GM12878 (cell line): Measurements from ENCODE around the gene BCAP29. TPM values are rescaled to one million over a fixed set of nuclear protein-coding genes. Genes with fewer than 3 reads are reported as not detected.

Experiments used
- ATAC-seq: fragments of 200-7000 bp; cut with Tn5 transposase; 3 replicates; pipeline ENCODE4 v1.9.1; 2020; ENCODE audit warnings: mild to moderate bottlenecking, moderate library complexity
- BruUV-seq: library from RNA; stranded (reverse); fragments of 400-500 nt; replicated peaks from 2 replicates; lab custom pipeline; 2021; lab: Mats Ljungman, UMichigan
- CTCF ChIA-PET: fragments of 300-600 bp; sonication (Branson Sonifier 250); formaldehyde crosslinking; extraction: SDS; loops from one replicate; lab custom pipeline; 2021; ENCODE audit warnings: inconsistent platforms; lab: Yijun Ruan, JAX
- POLR2A ChIA-PET: fragments of 350-600 bp; formaldehyde crosslinking; extraction: SDS; loops from one replicate; lab custom pipeline; 2021; ENCODE audit warnings: inconsistent platforms; lab: Charles Lee
- RAD21 ChIA-PET: fragments of 300-600 bp; sonication (Branson Sonifier 250); formaldehyde crosslinking; loops from one replicate; lab custom pipeline; 2023; ENCODE audit warnings: antibody characterized with exemption; ENCODE audit not compliant: unreplicated experiment; lab: Charles Lee
- SMC1A ChIA-PET: fragments of 300-600 bp; sonication (Branson Sonifier 250); formaldehyde crosslinking; loops from one replicate; lab custom pipeline; 2023; ENCODE audit not compliant: unreplicated experiment, uncharacterized antibody; lab: Charles Lee
- DNase-seq: peaks from one replicate; pipeline ENCODE4 v3.0.0-alpha.2; 2011; ENCODE audit warnings: low read depth, low spot score
- FAIRE-seq: peaks from 3 replicates; lab custom pipeline; 2011; peaks lifted over from hg19 to GRCh38; lab: Jason Lieb, UNC
- H2AFZ ChIP-seq: 2 replicates; pipeline ENCODE4 v1.6.0; 2011; ENCODE audit warnings: low read depth, low read length, control low read depth; ENCODE audit not compliant: control insufficient read depth
- H3K27ac ChIP-seq: 2 replicates; pipeline ENCODE4 v1.5.1; 2011; ENCODE audit warnings: control low read depth; ENCODE audit not compliant: control insufficient read depth, insufficient read depth
- H3K27me3 ChIP-seq, 2 experiments: replicated peaks in 1 of 2; 2 replicates each; pipeline versions ENCODE4 v1.6.0 to v1.6.1; 2011; ENCODE audit warnings: low read length in 1 of 2; ENCODE audit not compliant: control insufficient read depth in 2 of 2, insufficient read depth in 2 of 2
- H3K36me3 ChIP-seq, 2 experiments: 2 replicates each; pipeline ENCODE4 v1.5.1; 2011; ENCODE audit warnings: low read length in 1 of 2; ENCODE audit not compliant: control insufficient read depth in 2 of 2, insufficient read depth in 2 of 2
- H3K4me1 ChIP-seq: 2 replicates; pipeline ENCODE4 v1.6.1; 2011; ENCODE audit warnings: mild to moderate bottlenecking, low read length, moderate library complexity, mixed read lengths; ENCODE audit not compliant: control insufficient read depth, insufficient read depth
- H3K4me2 ChIP-seq: 2 replicates; pipeline ENCODE4 v1.6.0; 2011; ENCODE audit warnings: control low read depth; ENCODE audit not compliant: control insufficient read depth, insufficient read depth
- H3K4me3 ChIP-seq: fragments of 200-600 bp; sonication (generic); 2 replicates; pipeline ENCODE4 v1.5.1; 2016
- H3K79me2 ChIP-seq: 2 replicates; pipeline ENCODE4 v1.6.0; 2011; ENCODE audit warnings: low read length; ENCODE audit not compliant: control insufficient read depth, insufficient read depth
- H3K9ac ChIP-seq: 2 replicates; pipeline ENCODE4 v1.8.0; 2011; ENCODE audit warnings: low read length, control low read depth, mixed read lengths; ENCODE audit not compliant: control insufficient read depth, insufficient read depth
- H3K9me3 ChIP-seq: replicated peaks from 3 replicates; pipeline ENCODE4 v1.5.1; 2011; ENCODE audit warnings: mild to moderate bottlenecking, low read length; ENCODE audit not compliant: control insufficient read depth, insufficient read depth
- H4K20me1 ChIP-seq: 2 replicates; pipeline ENCODE4 v1.6.0; 2011; ENCODE audit not compliant: control insufficient read depth, insufficient read depth
- CHD2 ChIP-seq: IDR thresholded peaks from 2 replicates; pipeline ENCODE4 v1.6.1; 2011; ENCODE audit warnings: low read depth, low read length, improper control_type of control experiment, borderline replicate concordance
- GABPA ChIP-seq: IDR thresholded peaks from 2 replicates; pipeline ENCODE4 v1.6.1; 2014; ENCODE audit warnings: antibody characterized with exemption, low read depth, mild to moderate bottlenecking, inconsistent platforms
- HDAC6 ChIP-seq: fragments of 200-600 bp; sonication (generic); IDR thresholded peaks from one replicate; pipeline ENCODE4 v1.8.0; 2017; ENCODE audit warnings: antibody characterized with exemption; ENCODE audit not compliant: unreplicated experiment
- PML ChIP-seq: IDR thresholded peaks from 2 replicates; pipeline ENCODE4 v1.6.1; 2012; ENCODE audit warnings: low read length, inconsistent platforms
- SKIL ChIP-seq: fragments of 450-650 bp; IDR thresholded peaks from 2 replicates; pipeline ENCODE4 v1.6.1; 2017; ENCODE audit warnings: mild to moderate bottlenecking, low read depth, inconsistent platforms; ENCODE audit not compliant: poor library complexity, severe bottlenecking
- TCF12 ChIP-seq: IDR thresholded peaks from 2 replicates; pipeline ENCODE4 v1.6.1; 2011; ENCODE audit warnings: low read depth, mild to moderate bottlenecking, low read length
- YBX1 ChIP-seq: fragments of 450-650 bp; IDR thresholded peaks from 2 replicates; pipeline ENCODE4 v1.6.1; 2016; ENCODE audit warnings: antibody characterized with exemption
- ZBED1 ChIP-seq: IDR thresholded peaks from 2 replicates; pipeline ENCODE4 v1.6.1; 2016; ENCODE audit warnings: borderline replicate concordance
- ZNF622 ChIP-seq: fragments of 450-650 bp; IDR thresholded peaks from 2 replicates; pipeline ENCODE4 v1.6.1; 2017; ENCODE audit warnings: mild to moderate bottlenecking, inconsistent platforms
- WGBS: methylation state at CpG from one replicate; pipeline ENCODE4 v1.1.6; 2016; ENCODE audit warnings: low lambda C conversion rate; ENCODE audit not compliant: insufficient replicate concordance, insufficient coverage; ENCODE audit errors: missing lambda C conversion rate; 5-methylcytosine and 5-hydroxymethylcytosine counted together
- in situ Hi-C: fragments of 300-500 bp; cut with MboI; formaldehyde crosslinking; loops from 9 replicates; pipeline ENCODE4 v1.14.3; 2018; ENCODE audit warnings: mixed read lengths
- intact Hi-C: fragments of 100-400 bp; cut with micrococcal nuclease; formaldehyde crosslinking; loops from one replicate; pipeline ENCODE4 v1.14.2; 2022; ENCODE audit not compliant: unreplicated experiment
- polyA plus RNA-seq, 11 experiments: library from polyadenylated mRNA; depleted of rRNA in 4 of 11; unstranded in 6 of 11; stranded (reverse) in 5 of 11; fragments of >200 nt; fragmentation: Nextera tagmentation in 4 of 11; fragmentation: Illumina TruSeq in 1 of 11; extraction: Ambion mirVana in 4 of 11; extraction: Trizol in 1 of 11; gene quantifications; 1 replicate in 1 of 11; 2 replicates in 10 of 11; pipeline versions ENCODE4 v1.2.1 to v1.2.3, GENCODE V29; 2011 to 2016; ENCODE audit warnings: inconsistent platforms in 2 of 11, missing spikeins in 2 of 11, low read depth in 1 of 11
- total RNA-seq, 4 experiments: library from RNA; depleted of rRNA in 3 of 4; stranded (reverse); fragments of >200 nt in 3 of 4; fragmentation: Illumina TruSeq in 1 of 4; extraction: Trizol in 1 of 4; gene quantifications; 2 replicates each; pipeline versions ENCODE4 v1.2.1 to v1.2.3, GENCODE V29; 2013 to 2021
- TF ChIP-seq, protein P1 (sequence below): IDR thresholded peaks from 2 replicates; pipeline ENCODE4 v1.6.1; 2011; ENCODE audit warnings: low read depth, mild to moderate bottlenecking, low read length, moderate library complexity, borderline replicate concordance; ENCODE audit errors: extremely low read depth
- TF ChIP-seq, protein P2 (sequence below): fragments of 150-350 bp; IDR thresholded peaks from 2 replicates; pipeline ENCODE4 v1.6.1; 2016; ENCODE audit warnings: low read depth, low read length

BCAP29 gene
- total and polyA plus RNA-seq, 10 of the 15 experiments (the other 5 are each of a cell fraction or from before 2014, with no cell fraction given), result 26.5 to 58.5 (median 34.8) TPM

GRCh38 chr7:107592361-107593024, 12.4 kb downstream of the BCAP29 start:
- FAIRE-seq (no peak), DNase-seq (no peak), ATAC-seq (no peak)
- H3K4me2 ChIP-seq, result no peak overlapping the region
- H3K79me2 ChIP-seq, result no peaks in the 10 kb centered on the region
- no TSS peak for BruUV-seq
- H4K20me1 ChIP-seq, result no peaks in the 10 kb centered on the region
- CTCF ChIA-PET, result interaction anchor here (0.9 to 1.0 kb wide), 2 partner anchors 10 to 13 kb away, joined by 4 read pairs; no protein-coding TSS in a partner anchor
- H3K9me3 ChIP-seq, result no peaks in the 10 kb centered on the region
- no peak overlapping the region for H3K27ac ChIP-seq
- TF ChIP-seq GABPA, result no peak
- TF ChIP-seq, protein P1, sequence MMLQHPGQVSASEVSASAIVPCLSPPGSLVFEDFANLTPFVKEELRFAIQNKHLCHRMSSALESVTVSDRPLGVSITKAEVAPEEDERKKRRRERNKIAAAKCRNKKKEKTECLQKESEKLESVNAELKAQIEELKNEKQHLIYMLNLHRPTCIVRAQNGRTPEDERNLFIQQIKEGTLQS, result no peak
- no peak for TF ChIP-seq ZBED1
- no peak for TF ChIP-seq HDAC6
- no peak for TF ChIP-seq TCF12
- TF ChIP-seq PML, result no peak
- H3K9ac ChIP-seq, result no peak overlapping the region
- POLR2A ChIA-PET, result no interaction called here
- H2AFZ ChIP-seq, result no peak overlapping the region
- H3K4me3 ChIP-seq, result no peak overlapping the region
- no peaks in the 10 kb centered on the region for H3K4me1 ChIP-seq
- WGBS, result over 99% methylated on average over 5 of the region's 5 CpGs
- SMC1A ChIA-PET, result interaction anchor here (0.8 kb wide), 1 partner anchor 458 kb away, joined by 3 read pairs; no protein-coding TSS in a partner anchor
- no peaks in the 10 kb centered on the region for H3K27me3 ChIP-seq
- peaks cover 2 to 3% of the 10 kb centered on the region in 2 experiments; a peak in 1 of 4 replicates for H3K36me3 ChIP-seq
- in situ Hi-C loops (no loop called here), intact Hi-C loops (no loop called here)
- RAD21 ChIA-PET, result no interaction called here

DNA sequence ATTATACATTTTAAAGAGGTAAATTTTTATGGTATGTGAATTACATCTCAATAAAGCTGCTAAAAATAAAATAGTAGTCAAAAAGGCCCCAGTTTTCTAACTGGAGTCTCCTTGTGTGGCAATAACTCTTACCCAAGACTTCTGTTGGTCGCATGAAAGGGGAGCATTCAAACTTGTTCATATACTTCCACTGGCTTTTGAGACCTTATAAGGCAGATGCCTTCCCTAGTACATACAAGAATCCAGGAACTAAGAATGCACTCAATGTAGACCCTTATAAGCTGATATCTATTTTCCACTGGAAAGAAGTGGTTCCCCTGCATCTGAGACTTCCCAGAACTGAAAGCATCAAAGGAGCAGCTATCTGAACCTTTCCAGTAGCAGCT, 13.0 kb downstream of the BCAP29 start:
- no peaks in the 10 kb centered on the region for H3K4me1 ChIP-seq
- in situ Hi-C loops (no loop called here), intact Hi-C loops (no loop called here)
- no peak overlapping the region for H2AFZ ChIP-seq
- DNase-seq (no peak), ATAC-seq (no peak), FAIRE-seq (no peak)
- no peak overlapping the region for H3K9ac ChIP-seq
- no peak overlapping the region for H3K4me2 ChIP-seq
- 62% methylated on average over 1 of the region's 1 CpG for WGBS
- no peak overlapping the region for H3K27ac ChIP-seq
- H3K79me2 ChIP-seq, result no peaks in the 10 kb centered on the region
- H4K20me1 ChIP-seq, result no peaks in the 10 kb centered on the region
- ChIA-PET RAD21 (no interaction called here), POLR2A (no interaction called here), CTCF (interaction anchor here (0.9 to 1.5 kb wide), 3 partner anchors 9 to 13 kb away, joined by 3 to 4 read pairs (median 4); no protein-coding TSS in a partner anchor), SMC1A (interaction anchor here (0.8 kb wide), 1 partner anchor 458 kb away, joined by 3 read pairs; no protein-coding TSS in a partner anchor)
- no TSS peak for BruUV-seq
- H3K36me3 ChIP-seq, result peaks cover 2 to 3% of the 10 kb centered on the region in 2 experiments; a peak in 1 of 4 replicates
- H3K4me3 ChIP-seq, result no peak overlapping the region
- no peaks in the 10 kb centered on the region for H3K9me3 ChIP-seq
- H3K27me3 ChIP-seq, result no peaks in the 10 kb centered on the region
- TF ChIP-seq GABPA (no peak), YBX1 (no peak), SKIL (no peak), ZNF622 (no peak), CHD2 (no peak)
- TF ChIP-seq, protein P2, sequence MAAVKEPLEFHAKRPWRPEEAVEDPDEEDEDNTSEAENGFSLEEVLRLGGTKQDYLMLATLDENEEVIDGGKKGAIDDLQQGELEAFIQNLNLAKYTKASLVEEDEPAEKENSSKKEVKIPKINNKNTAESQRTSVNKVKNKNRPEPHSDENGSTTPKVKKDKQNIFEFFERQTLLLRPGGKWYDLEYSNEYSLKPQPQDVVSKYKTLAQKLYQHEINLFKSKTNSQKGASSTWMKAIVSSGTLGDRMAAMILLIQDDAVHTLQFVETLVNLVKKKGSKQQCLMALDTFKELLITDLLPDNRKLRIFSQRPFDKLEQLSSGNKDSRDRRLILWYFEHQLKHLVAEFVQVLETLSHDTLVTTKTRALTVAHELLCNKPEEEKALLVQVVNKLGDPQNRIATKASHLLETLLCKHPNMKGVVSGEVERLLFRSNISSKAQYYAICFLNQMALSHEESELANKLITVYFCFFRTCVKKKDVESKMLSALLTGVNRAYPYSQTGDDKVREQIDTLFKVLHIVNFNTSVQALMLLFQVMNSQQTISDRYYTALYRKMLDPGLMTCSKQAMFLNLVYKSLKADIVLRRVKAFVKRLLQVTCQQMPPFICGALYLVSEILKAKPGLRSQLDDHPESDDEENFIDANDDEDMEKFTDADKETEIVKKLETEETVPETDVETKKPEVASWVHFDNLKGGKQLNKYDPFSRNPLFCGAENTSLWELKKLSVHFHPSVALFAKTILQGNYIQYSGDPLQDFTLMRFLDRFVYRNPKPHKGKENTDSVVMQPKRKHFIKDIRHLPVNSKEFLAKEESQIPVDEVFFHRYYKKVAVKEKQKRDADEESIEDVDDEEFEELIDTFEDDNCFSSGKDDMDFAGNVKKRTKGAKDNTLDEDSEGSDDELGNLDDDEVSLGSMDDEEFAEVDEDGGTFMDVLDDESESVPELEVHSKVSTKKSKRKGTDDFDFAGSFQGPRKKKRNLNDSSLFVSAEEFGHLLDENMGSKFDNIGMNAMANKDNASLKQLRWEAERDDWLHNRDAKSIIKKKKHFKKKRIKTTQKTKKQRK, result no peak
